ENCODE results near the gene IL12RB2.
"Not testable (repeated sequence)": the region's sequence is repeated elsewhere in the genome, so short reads cannot be mapped to it uniquely, and the experiment has no call there.

Gene IL12RB2

DNA sequence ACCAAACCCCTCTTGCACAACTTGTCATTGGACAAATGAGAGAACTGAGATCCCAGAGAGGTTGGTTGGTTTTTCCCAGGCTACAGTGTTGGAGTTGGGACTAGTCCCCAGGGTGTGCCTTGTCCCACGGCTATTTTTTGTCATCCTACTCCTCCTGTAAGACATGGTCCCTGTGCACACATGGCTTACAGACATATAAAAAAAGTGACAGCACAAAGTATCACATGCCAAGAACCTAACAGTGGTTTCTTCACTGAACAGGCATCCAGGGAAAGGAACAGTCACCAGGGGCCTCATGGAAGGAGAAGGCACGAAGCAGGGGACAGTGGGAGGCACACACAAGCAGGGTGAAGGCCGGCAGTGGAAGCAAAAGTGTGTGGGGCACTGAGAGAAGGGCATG, 86.1 kb downstream of the IL12RB2 start:
- Histone ChIP-seq H3K4me3 (ENCODE audit: low read length) (no peak overlapping the region), H3K27me3 (replicated peaks; ENCODE audit: insufficient read depth, low read length) (no peaks in the 10 kb centered on the region), H2AFZ (ENCODE audit: low read length) (no peak overlapping the region), H3K4me1 (ENCODE audit: low read length) (no peaks in the 10 kb centered on the region), H3K36me3 (replicated peaks; ENCODE audit: insufficient read depth, low read length) (no peaks in the 10 kb centered on the region), H3K79me2 (ENCODE audit: low read length) (no peaks in the 10 kb centered on the region), H4K20me1 (ENCODE audit: insufficient read depth, low read length) (no peaks in the 10 kb centered on the region), H3K27ac (ENCODE audit: low read length) (no peak overlapping the region), H3K9me2 (replicated peaks; ENCODE audit: insufficient read depth, low read length) (no peaks in the 10 kb centered on the region), H3K9ac (ENCODE audit: low read length) (no peak overlapping the region), H3K4me2 (ENCODE audit: low read depth, low read length) (no peak overlapping the region), H3F3A (ENCODE audit: insufficient read depth, low read length) (no peaks in the 10 kb centered on the region), H3K9me3 (replicated peaks; ENCODE audit: insufficient read depth, low read length) (no peaks in the 10 kb centered on the region)
- TF ChIP-seq EZH2 (optimal IDR thresholded peaks at IDR 0.05; ENCODE audit: low read depth, low read length) (no peak), EZH2phosphoT487 (IDR thresholded peaks at IDR 0.05; ENCODE audit: low read length) (no peak), CTCF (IDR thresholded peaks at IDR 0.05; ENCODE audit: low read length) (no peak)
- no peak for DNase-seq

GRCh38 chr1:67394548-67394947, 86.9 kb downstream of the IL12RB2 start:
- Histone ChIP-seq H3K36me3 (replicated peaks; ENCODE audit: insufficient read depth, low read length) (no peaks in the 10 kb centered on the region), H3K79me2 (ENCODE audit: low read length) (no peaks in the 10 kb centered on the region), H3K9me2 (replicated peaks; ENCODE audit: insufficient read depth, low read length) (no peaks in the 10 kb centered on the region), H2AFZ (ENCODE audit: low read length) (no peak overlapping the region), H3K27me3 (replicated peaks; ENCODE audit: insufficient read depth, low read length) (no peaks in the 10 kb centered on the region), H3K4me2 (ENCODE audit: low read depth, low read length) (no peak overlapping the region), H3K4me3 (ENCODE audit: low read length) (no peak overlapping the region), H3F3A (ENCODE audit: insufficient read depth, low read length) (no peaks in the 10 kb centered on the region), H3K4me1 (ENCODE audit: low read length) (no peaks in the 10 kb centered on the region), H3K9me3 (replicated peaks; ENCODE audit: insufficient read depth, low read length) (no peaks in the 10 kb centered on the region), H3K9ac (ENCODE audit: low read length) (no peak overlapping the region), H4K20me1 (ENCODE audit: insufficient read depth, low read length) (no peaks in the 10 kb centered on the region), H3K27ac (ENCODE audit: low read length) (no peak overlapping the region)
- no peak for DNase-seq
- TF ChIP-seq EZH2phosphoT487 (IDR thresholded peaks at IDR 0.05; ENCODE audit: low read length): no peak
- no peak for TF ChIP-seq EZH2 (optimal IDR thresholded peaks at IDR 0.05; ENCODE audit: low read depth, low read length)
- TF ChIP-seq CTCF (IDR thresholded peaks at IDR 0.05; ENCODE audit: low read length): no peak

DNA sequence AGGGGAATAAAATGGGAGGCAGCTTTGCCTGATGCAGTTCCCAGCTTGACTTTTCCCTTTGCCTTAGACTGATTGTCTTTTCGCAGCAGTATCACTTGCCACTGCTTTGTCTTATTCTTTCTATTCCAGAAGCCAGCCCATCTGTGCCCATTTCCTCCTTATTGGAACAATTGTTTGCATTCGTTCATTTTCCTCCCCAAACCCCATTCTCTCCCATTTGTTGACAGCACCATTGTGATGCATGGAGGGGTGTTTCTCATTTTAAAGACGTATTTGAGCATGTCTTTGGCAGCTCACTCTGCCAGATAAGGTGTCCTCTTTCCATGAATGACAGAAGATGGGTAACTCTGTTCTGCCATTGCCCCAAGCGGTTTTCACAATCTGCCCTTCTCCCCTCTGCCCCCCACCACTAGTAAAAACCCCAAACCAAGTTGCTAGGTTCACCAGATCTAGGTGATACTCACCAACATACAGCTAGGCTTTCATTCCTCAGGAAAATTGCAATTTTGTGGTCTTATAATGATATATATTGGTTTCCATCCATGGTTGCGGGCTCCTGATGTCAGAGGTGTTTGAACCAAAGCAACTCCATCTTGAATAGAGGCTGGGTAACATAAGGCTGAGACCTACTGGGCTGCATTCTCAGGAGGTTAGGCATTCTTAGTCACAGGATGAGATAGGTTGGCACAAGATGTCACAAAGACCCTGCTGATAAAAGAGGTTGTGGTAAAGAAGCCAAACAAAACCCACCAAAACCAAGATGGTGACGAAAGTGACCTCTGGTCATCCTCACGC, 91.7 kb downstream of the IL12RB2 start:
- Histone ChIP-seq H3K27me3 (replicated peaks; ENCODE audit: insufficient read depth, low read length) (no peaks in the 10 kb centered on the region), H3K4me1 (ENCODE audit: low read length) (no peaks in the 10 kb centered on the region), H2AFZ (ENCODE audit: low read length) (no peak overlapping the region), H3F3A (ENCODE audit: insufficient read depth, low read length) (peaks cover 3% of the 10 kb centered on the region; the same call in 1 of the 2 replicates), H3K36me3 (replicated peaks; ENCODE audit: insufficient read depth, low read length) (no peaks in the 10 kb centered on the region), H4K20me1 (ENCODE audit: insufficient read depth, low read length) (no peaks in the 10 kb centered on the region), H3K27ac (ENCODE audit: low read length) (no peak overlapping the region), H3K79me2 (ENCODE audit: low read length) (no peaks in the 10 kb centered on the region), H3K9me2 (replicated peaks; ENCODE audit: insufficient read depth, low read length) (no peaks in the 10 kb centered on the region), H3K9ac (ENCODE audit: low read length) (no peak overlapping the region), H3K4me3 (ENCODE audit: low read length) (no peak overlapping the region), H3K9me3 (replicated peaks; ENCODE audit: insufficient read depth, low read length) (no peaks in the 10 kb centered on the region), H3K4me2 (ENCODE audit: low read depth, low read length) (no peak overlapping the region)
- no peak for TF ChIP-seq EZH2 (optimal IDR thresholded peaks at IDR 0.05; ENCODE audit: low read depth, low read length)
- TF ChIP-seq CTCF (IDR thresholded peaks at IDR 0.05; ENCODE audit: low read length): no peak
- TF ChIP-seq EZH2phosphoT487 (IDR thresholded peaks at IDR 0.05; ENCODE audit: low read length): no peak
- DNase-seq: no peak

DNA sequence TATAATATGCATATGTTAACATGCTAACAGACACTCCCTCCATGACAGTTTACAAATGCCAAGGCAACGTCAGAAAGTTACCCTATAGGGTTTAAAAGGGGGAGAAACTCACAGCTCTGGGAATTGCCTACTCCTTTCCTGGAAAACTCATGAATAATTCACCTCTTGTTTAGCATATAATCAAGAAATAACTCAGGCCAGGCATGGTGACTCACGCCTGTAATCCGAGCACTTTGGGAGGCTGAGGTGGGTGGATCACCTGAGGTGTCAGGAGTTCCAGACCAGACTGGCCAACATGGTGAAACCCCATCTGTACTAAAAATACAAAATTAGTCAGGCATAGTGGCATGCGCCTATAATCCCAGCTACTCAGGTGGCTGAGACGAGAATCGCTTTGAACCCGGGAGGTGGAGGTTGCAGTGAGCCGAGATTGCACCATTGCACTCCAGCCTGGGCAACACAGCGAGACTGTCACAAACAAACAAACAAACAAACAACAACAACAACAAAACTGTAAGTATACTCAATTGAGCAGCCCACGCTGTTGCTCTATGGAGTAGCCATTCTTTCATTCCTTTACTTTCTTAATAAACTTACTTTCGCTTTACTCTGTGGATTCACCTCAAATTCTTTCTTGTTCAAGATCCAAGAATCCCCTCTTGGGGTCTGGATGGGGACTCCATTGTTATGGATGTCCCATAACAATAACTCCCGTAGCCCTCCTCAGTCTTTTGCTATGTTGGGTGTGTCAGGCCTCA, 92.5 kb downstream of the IL12RB2 start:
- H3K27ac ChIP-seq (ENCODE audit: low read length); H2AFZ ChIP-seq (ENCODE audit: low read length); H3K4me3 ChIP-seq (ENCODE audit: low read length); H3K36me3 ChIP-seq (replicated peaks; ENCODE audit: insufficient read depth, low read length); H3K79me2 ChIP-seq (ENCODE audit: low read length); H3K9me3 ChIP-seq (replicated peaks; ENCODE audit: insufficient read depth, low read length); H3K27me3 ChIP-seq (replicated peaks; ENCODE audit: insufficient read depth, low read length); H3K9ac ChIP-seq (ENCODE audit: low read length); DNase-seq; H3K4me2 ChIP-seq (ENCODE audit: low read depth, low read length); H3K9me2 ChIP-seq (replicated peaks; ENCODE audit: insufficient read depth, low read length); H3K4me1 ChIP-seq (ENCODE audit: low read length); H4K20me1 ChIP-seq (ENCODE audit: insufficient read depth, low read length); H3F3A ChIP-seq (ENCODE audit: insufficient read depth, low read length): not testable (repeated sequence)

All from MM.1S (cell line).